PC-3 (cell line): Measurements from ENCODE around the gene CHN1.

Experiments
- CTCF ChIP-seq: fragments of 300-600 bp; sonication (generic); conservative IDR thresholded peaks from 2 replicates; pipeline ENCODE4 v1.5.1; 2017; ENCODE audit warnings: antibody characterized with exemption, low read depth, mild to moderate bottlenecking, low read length
- EZH2 ChIP-seq: fragments of 300-600 bp; sonication (generic); IDR thresholded peaks from one replicate; pipeline ENCODE4 v1.6.1; 2017; ENCODE audit warnings: antibody characterized with exemption, mild to moderate bottlenecking, low read length; ENCODE audit not compliant: unreplicated experiment
- EZH2phosphoT487 ChIP-seq: fragments of 300-600 bp; sonication (generic); IDR thresholded peaks from 2 replicates; pipeline ENCODE4 v1.6.1; 2018; ENCODE audit warnings: mild to moderate bottlenecking, antibody characterized with exemption, low read length, borderline replicate concordance

- TF ChIP-seq CTCF = no peak
- TF ChIP-seq EZH2 = no peak
- TF ChIP-seq EZH2phosphoT487 = no peak
These were observed 216.8 kb downstream of the CHN1 start for GRCh38 chr2:174788291-174788929.
